Amygdala (tissue), 56 donors: ENCODE results near the gene CDC14A.
"Not testable (repeated sequence)": the region's sequence is repeated elsewhere in the genome, so short reads cannot be mapped to it uniquely, and the experiment has no call there.

Experiments used
- DNase-seq, 56 donors: peaks; one replicate each; lab custom pipeline; 2025; lab: John Stamatoyannopoulos, UW

CDC14A gene

DNA sequence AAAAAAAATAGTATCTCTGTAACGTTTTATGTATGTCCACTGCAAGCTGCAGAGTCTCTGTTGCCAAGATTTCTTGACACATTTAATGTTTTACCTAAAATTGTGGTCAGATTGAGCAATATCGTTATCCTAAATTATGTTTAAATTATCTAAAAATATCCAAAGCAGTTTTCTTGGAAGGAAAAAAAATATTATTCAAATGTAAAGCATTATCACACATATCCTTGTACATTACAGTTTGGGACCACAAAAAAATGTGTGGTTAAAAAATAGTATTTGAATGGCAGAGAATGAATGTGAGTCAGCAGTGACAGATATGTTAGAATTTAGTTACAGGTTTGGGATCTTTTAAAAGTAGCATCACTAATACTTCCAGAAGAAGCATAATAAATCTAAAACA is 21.2 kb upstream of the CDC14A start:
- not testable (repeated sequence) for DNase-seq

DNA sequence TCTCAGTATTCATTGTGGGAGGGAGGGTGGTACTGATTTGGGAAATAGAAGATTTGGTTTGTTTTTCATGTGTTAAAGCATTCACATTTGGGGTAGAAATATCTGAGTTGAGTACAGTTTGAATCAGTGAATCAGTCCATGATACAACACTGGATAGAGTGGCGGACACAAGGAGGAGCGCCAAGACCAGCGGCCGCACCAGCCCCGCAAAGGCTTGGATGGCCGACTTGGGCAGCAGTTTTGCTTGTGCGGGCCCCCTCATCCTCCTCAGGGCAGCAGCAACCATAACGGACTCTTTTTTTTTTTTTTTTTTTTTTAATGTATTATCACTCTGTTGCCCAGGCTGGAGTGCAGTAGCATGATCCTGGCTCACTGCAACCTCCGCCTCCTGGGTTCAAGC is 20.0 kb upstream of the CDC14A start:
- no peak for DNase-seq

DNA sequence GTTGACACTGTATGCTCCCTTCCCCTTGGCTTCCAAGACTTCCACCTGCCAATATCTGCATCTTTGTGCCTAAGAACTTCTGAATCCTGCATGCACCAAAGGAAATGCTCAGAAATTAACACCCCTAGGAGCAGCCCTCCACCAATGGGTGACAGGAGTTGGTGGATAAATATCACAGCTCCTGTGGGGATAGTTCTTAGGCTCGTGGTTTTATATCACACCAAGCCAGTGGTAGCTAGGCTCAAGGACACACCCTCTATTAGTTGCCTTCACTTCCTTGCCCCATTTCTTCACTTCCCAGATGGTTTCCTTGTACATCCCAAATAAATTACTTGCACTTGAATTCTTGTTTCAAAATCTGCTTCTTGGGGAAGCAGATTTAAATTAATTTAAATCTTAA is 16.9 kb upstream of the CDC14A start:
- no peak for DNase-seq

DNA sequence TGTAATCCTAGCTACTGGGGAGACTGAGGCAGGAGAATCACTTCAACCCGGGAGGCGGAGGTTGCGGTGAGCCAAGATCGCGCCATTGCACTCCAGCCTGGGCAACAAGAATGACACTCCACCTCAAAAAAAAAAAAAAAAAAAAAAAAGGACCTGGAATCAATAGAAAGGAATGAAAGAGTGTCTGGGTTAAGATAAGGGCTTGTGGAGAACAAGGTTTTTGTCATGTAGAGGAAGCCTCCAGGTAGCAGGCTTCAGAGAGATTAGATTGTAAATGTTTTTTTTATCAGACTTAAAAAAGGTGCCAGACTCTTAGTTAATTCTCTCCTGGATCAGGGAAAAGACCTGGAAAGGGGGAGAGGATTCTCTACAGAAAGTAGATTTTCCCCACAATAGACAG is 14.4 kb upstream of the CDC14A start:
- not testable (repeated sequence) for DNase-seq

DNA sequence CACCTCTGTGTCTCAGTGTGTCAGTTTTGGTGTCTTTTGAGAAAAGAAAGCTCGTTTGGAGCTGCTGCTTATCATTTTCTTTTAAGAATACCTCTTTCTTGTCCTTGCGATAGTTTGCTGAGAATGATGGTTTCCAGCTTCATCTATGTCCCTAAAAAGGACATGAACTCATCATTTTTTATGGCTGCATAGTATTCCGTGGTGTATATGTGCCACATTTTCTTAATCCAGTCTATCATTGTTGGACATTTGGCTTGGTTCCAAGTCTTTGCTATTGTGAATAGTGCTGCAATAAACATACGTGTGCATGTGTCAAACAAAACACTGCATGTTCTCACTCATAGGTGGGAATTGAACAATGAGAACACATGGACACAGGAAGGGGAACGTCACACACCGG is 12.6 kb upstream of the CDC14A start:
- not testable (repeated sequence) for DNase-seq

DNA sequence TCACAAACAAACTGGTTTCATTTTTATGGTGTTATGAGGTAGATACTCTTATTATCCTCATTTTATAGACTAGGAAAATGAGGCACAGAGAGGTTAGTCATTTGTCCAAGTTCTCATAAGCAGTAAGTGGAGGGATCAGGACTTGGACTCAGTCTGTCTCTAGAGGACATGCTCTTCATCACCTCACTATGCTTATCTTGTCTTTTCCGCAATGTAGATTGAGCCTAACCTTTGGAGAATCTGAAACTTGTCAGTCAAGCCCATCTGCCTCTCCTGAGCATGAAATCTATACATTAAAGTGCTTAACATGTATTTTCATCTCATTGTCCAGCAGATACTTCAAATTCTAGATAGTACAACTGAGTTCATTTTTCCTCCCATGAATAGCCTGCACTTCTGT is 11.8 kb upstream of the CDC14A start:
- DNase-seq: no peak

DNA sequence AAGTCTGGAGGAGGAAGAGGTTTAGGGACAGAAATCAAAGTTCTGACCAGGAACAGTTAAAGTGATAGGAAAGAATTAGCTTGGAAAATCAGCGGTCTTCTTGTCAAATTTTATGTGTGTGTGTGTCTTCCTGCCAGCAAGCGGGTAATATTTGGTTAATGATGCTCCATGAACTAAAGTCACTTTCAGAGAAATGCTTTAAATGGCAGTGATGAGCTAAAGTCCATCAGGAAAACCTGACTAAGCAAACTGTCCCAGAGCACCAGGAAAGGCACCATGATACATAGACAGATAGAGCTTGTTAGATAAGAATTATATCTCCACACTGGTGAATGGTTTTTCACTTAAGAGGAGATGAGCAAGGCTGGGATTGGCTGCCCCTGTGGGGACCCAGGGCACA is 10.0 kb upstream of the CDC14A start:
- DNase-seq: no peak

DNA sequence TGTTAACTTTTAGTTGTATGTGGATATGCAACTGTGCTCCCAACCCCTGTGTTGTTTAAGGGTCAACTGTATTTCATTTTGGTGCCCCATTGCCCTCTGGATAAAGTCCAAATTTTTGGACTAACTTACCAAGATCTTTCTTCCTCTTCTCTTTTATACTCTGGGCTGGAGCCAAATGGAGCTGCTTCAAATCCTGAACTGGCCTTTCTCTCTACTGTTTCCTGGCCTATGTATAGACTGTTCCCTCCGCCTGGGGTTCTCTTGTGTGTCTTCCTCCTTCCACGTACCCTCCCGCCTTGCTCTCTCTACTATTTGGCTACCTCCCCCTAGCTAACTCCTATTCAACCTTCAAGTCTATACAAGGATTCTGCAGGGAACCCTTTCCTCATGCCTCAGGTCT is 8.4 kb upstream of the CDC14A start:
- DNase-seq: peak in 1 of 56 donors; percentile 5

DNA sequence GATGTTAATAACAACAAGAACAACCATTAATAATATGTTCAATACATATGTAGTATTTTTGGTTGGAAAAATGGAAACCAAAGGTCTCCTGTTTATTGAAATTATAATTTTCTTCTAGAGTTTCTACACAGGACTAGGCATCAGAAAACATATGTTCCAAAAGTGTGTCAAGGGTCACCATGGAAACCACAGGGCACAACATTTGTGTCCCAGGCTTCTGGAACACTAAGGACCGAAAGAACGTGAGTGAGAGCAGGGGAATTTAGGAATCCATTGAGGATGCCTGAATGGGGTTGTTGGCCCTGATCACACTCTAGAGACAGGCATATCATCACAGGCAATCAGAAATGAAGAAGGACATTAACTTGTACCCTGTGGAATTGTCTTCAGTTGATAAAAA is 7.5 kb upstream of the CDC14A start:
- no peak for DNase-seq

DNA sequence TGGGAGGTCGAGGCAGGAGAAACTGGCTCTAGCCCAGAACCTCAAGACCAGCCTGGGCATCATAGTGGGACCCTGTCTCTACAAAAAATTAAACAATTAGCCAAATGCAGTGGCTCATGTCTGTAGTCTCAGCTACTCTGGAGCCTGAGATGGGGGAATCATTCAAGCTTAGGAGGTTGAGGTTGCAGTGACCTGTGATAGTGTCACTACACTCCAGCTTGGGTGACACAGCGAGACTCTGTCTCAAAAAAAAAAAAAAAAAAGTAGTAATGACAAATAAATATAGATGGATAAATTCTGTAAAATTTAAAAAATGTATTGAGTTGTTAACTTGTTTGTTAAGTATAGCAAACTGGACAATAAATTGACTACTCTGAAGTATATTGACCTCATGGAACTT is 5.9 kb upstream of the CDC14A start:
- DNase-seq: no peak

DNA sequence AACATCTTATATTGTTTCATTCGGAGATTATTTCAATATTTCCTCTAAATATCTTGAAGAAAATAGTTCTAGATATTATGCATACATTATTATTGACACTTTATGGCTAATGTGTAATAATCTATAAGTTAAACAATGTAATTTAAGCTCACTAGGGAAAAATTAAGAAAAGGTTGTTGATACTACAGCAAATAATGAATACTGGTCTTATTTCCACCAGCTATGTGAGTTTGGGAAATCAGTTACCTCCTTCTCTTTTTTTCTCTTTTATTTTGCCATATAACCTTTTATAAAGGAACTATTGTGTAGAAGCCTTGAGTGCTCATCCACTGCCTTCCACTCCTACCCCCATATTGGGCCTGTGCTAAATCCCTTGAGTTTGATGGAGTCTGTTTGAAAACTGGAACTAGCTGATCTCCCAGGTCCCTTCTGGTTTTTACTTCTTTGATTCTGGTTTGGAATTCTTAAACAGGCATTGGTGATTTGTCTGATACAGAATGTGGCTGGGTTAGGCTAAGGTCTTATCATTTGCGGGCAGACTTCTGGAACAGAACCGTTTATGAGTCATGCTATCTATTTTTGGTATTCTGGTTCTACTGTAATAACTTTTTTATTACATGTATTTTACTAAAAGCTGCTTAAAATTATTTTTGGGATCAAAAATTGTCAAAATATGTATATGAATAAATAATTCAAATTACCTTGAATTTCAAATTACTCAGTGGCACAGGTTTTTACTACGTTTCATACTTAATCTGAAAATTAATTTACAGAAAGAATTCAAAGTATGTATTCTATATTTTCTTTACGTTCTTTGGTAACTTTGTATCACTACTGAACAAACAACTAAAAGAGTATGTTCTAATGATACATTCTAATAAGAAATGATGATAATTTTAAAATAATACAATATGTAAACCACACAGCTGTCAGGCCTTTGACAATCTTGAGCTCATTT is 5.0 kb upstream of the CDC14A start:
- no peak for DNase-seq

DNA sequence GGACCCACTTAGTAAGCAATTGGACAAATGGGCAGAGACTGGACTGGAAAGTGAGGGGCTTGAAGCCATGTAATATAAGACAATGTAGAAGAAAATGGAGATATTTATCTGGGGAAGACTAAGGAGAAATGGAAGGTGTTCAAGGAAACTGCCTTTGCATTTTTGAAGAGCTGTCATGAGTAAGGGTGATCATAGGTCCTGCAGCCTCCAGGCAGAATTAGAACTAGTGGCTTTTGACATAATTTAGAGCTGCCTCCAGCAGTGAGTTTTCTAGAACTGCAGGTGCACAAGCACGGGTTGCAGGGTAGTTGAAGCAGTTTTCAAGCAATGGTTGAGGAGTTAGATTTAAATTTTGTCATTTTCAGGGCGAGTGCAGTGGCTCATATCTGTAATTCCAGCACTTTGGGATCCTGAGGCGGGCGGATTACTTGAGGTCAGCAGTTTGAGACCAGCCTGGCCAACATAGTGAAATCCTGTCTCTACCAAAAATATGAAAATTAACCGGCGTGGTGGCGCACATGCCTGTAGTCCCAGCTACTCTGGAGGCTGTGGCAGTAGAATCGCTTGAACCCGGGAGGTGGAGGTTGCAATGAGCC is 3.7 kb upstream of the CDC14A start:
- no peak for DNase-seq

DNA sequence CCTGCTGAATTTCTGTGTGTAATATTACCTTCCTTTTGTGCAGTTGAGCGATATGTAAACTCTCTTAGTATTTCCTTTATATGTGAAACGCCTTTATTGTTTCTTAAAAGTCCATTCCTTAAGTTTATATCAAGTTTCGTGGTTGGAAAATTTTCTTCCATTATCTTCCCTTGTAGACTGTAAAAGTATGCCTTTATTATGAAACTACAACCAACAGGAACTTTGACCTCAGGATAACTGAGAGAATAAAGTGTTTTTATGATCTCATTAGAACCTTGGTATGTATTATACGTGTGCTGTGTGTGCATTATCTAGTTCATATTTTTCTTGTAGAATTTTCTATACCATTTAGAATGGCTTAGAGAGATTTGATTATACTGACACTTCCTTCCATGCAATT is 3.1 kb upstream of the CDC14A start:
- DNase-seq: no peak

DNA sequence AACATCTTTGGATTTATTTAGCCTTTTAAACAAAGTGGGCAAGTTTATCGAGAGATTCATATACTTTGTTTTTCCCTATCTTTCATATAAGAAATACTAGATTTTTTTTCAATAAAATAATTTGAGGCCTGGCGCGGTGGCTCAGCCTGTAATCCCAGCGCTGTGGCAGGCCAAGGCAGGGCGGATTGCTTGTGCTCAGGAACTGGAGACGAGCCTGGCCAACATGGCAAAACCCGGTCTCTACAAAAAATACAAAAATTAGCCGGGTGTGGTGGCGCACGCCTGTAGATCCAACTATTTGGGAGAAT is 1.6 kb upstream of the CDC14A start:
- DNase-seq: peak in 2 of 56 donors; percentile 9 to 28

DNA sequence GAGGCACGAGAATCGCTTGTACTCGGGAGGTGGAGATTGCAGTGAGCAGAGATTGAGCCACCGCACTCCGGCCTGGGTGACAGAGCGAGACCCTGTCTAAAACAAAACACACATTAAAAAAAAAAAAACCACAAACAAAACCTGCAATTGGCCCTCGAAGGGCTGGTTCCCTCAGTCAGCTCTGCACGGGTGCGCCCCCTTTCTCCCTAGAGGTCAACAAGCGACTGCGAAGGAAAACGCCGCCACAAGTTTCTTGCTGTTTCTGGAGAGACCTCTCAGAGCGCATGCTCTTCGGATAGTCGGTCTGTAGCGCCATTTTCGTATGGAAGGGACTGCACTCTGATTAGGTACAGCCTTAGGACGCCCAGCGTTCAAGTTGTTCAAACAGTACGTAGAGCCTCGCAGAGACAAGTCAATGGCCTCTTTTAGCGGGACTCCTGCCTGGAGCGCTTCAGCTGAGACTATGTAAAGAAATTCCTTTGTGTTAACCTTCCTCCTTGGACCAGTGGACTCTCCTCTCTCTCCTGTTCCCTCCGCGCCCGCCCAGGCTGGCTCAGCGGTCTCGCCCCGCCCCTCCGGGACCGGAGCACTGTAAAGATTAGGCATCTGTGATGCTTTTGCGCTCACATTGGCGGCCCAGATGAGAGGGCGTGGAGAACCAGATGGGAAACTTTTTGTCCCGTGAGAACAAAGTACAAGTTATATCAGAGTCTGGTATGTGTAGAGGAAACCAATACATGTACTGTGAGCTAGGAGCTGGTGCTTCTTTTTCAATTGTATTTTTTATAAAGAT is 1.0 kb upstream of the CDC14A start:
- peak in 54 of 56 donors; percentile 20 to 86 (median 66) for DNase-seq

DNA sequence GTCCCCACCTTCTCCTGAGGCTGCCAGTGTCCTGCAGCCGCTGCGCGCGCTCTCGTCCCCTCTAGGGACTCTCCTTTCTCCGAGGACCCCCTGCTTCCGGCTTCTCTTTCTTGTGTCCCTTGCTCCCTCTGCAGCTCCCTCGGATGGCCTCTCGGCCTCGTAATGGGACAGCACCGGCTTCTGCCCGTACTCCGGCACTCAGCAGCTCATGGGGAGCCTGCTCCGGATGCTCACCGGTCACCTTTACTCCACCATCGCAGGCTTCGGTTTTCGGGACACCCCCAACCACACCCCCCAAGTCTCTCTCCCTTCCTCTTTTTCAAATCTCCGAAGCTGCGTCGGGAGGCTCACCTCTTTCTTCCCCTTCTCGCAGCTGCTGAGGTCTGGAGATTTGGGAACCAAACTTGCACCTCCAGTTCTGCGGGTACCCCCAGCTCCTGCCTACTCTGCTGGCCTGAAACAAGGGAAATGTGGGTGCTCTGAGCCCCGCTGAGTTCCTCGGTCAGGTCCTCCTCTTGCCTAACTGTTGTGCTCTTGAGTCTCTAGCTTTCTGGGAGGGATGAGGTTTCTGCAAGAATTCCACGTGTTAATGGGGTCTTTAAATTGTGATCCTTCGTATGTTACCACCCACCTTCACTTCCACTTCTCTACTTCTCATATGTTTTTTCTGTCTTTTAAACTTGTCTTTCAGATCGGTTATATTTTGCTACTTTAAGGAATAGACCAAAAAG is 930 bp downstream of the CDC14A start:
- DNase-seq: peak in 23 of 56 donors; percentile 6 to 57 (median 37)

DNA sequence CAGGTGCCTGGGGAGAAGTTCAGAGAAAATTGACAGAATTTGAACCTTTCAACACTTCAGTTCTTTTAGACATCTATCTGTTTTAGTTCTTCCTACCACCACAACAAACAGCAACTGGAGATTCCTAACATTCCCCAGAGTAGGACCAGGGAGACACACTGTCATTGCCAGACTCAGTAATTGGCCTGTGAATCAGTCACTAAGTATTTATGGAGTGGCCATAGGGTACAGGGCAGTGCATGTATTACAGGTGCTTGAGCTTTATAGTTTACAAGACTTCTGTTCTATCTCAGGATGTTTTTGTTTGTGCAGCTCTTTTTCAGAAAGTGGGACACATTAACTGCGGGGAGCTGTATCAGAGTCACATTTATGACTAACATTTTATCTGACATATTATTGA is 1.7 kb downstream of the CDC14A start:
- DNase-seq: no peak

DNA sequence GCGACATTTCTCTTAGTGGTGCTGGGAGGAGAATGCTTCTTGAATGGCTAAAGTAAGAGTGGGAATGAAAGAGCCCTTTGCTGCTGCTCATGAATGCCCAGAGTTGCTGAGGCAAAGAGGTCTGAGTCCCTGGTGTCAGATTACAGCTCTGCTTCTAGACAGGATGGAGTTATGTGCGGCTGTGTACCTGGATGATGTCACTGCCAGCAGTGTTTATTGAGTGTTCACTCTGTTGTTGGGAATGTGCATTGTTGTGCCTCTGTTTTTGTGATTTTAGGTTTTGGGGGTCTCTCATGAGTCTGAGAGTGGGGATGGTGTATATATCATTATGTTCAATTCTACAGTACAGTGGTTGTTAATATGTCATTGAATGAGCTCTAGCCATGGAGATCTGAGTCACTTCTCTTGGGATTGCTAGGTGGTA is 2.7 kb downstream of the CDC14A start:
- peak in 5 of 56 donors; percentile 7 to 25 (median 12) for DNase-seq

DNA sequence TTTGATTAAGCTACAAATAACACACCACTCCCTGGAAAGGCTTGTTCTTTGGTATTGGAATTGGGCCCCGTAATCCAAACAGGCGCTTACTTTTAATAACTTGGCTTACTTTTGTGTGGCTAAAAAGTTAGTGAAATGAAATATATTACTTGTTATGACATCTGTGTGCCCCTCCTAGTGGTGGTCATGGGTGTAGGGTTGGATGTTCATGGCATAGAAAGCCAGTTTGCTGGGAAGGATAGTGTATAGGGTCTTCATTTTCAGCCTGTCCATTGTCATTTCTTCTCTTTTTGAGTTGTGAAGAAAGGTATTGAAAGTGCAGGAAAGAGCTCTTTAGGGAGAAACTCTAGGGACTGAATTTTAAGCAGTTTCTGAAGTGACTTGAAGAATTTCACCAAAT is 5.9 kb downstream of the CDC14A start:
- DNase-seq: no peak

DNA sequence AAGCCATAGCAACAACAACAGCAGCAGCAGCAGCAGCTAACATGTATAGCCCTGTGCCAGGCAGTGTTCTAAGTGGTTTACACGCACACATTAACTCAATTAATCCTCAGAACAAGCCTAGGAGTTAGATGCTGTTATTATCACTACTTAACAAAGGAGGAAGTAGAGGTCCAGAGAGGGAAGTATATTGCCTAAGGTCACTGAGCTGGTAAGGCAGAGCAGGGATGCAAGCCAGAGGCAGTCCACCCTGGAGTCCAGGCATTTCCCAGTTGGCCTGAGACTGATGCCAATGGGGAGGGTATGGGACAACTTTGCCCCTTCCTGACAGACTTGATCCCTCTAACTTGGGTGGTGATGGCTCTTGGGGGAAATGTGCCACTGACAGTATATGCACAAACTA is 6.8 kb downstream of the CDC14A start:
- no peak for DNase-seq
